GM13977 (cell line): Measurements from ENCODE around the gene STARD3.

Experiments
- DNase-seq: peaks from one replicate; pipeline ENCODE4 v3.0.0; 2012; ENCODE audit warnings: low spot score
- in situ Hi-C: fragments of 300-500 bp; cut with MboI; formaldehyde crosslinking; loops from one replicate; pipeline ENCODE4 v1.12.0; 2022; ENCODE audit warnings: low sequenced_read_pairs, low pct_unique_long_range_greater_than_20kb, mixed read lengths, inconsistent platforms; ENCODE audit not compliant: unreplicated experiment
- TF ChIP-seq, protein P1 (sequence below): IDR thresholded peaks from 2 replicates; pipeline ENCODE4 v1.5.1; 2012; ENCODE audit warnings: mild to moderate bottlenecking, control low read depth; ENCODE audit not compliant: insufficient read depth; ENCODE audit errors: extremely low read depth, missing control alignments

The STARD3 gene

DNA sequence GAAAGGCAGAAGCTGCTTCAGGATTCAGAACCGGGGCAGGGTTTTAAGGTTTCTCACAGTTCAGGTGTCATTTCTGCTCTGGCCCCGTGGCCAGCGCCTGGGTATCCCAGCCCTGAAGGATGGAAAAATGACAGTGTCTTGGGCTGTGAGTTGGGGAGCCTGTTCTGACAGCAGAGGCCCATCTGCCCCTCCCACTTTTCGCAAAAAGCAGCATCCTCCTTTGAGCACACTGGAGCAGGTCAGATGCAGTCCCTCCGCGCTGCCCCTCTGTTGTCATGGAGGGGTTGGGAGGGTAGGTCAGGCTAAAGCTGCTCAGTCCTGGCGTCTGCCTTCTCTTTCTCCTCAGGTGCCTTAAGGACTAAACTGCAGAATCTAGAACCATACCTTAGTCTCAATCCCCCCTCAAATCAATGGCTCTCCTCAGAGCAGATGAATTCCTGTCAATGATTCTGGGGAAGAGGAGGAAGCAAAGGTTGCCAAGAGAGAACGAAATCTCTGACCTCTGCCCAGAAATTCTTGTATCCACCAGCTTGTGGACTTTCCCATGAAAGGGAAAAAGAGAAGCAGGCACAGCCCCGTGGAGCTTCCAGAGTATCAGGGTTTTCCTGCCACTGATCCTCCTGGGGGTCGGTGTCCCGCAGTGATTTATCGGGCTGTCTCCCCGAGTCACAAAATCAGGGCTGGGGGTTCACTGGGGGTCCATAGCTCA is 36.5 kb upstream of the STARD3 start:
- TF ChIP-seq, protein P1, sequence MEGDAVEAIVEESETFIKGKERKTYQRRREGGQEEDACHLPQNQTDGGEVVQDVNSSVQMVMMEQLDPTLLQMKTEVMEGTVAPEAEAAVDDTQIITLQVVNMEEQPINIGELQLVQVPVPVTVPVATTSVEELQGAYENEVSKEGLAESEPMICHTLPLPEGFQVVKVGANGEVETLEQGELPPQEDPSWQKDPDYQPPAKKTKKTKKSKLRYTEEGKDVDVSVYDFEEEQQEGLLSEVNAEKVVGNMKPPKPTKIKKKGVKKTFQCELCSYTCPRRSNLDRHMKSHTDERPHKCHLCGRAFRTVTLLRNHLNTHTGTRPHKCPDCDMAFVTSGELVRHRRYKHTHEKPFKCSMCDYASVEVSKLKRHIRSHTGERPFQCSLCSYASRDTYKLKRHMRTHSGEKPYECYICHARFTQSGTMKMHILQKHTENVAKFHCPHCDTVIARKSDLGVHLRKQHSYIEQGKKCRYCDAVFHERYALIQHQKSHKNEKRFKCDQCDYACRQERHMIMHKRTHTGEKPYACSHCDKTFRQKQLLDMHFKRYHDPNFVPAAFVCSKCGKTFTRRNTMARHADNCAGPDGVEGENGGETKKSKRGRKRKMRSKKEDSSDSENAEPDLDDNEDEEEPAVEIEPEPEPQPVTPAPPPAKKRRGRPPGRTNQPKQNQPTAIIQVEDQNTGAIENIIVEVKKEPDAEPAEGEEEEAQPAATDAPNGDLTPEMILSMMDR, result no peak
- DNase-seq, result no peak
- in situ Hi-C loops, result no loop called here

DNA sequence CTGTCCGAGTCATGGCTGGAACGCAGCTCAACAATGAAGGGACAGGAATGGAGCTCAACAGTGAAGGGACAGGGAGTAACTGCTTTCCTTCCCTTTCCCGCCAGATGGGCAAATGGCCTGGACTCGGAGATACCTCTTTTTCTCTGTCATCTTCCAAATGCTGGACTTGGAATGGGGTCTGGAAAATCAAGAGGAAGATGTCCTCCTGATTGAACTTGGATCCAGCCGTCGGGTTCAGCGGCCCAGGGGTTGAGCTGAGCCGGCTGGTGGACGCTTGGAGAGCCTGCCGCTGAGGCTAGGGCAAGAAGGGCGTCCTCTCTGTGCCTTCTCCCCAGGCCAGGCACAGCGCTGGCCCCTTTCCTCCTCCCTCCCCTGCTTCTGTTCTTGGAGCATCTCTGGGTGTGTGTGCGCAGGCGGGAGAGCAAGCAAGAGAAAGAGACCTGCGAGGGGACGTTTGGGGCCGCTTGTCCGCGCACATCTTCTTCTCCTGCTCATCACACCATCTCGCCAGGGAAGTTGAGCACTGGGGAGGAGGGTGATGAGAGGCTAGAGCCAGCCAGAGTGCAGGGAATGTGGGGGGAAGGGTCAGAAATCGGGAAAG is 35.8 kb upstream of the STARD3 start:
- in situ Hi-C loops, result no loop called here
- DNase-seq, result no peak
- TF ChIP-seq, protein P1, result no peak

- in situ Hi-C loops, result no loop called here
- DNase-seq, result no peak
- TF ChIP-seq, protein P1, result no peak
Observed at GRCh38 chr17:39601758-39602532, 35.0 kb upstream of the STARD3 start.

DNA sequence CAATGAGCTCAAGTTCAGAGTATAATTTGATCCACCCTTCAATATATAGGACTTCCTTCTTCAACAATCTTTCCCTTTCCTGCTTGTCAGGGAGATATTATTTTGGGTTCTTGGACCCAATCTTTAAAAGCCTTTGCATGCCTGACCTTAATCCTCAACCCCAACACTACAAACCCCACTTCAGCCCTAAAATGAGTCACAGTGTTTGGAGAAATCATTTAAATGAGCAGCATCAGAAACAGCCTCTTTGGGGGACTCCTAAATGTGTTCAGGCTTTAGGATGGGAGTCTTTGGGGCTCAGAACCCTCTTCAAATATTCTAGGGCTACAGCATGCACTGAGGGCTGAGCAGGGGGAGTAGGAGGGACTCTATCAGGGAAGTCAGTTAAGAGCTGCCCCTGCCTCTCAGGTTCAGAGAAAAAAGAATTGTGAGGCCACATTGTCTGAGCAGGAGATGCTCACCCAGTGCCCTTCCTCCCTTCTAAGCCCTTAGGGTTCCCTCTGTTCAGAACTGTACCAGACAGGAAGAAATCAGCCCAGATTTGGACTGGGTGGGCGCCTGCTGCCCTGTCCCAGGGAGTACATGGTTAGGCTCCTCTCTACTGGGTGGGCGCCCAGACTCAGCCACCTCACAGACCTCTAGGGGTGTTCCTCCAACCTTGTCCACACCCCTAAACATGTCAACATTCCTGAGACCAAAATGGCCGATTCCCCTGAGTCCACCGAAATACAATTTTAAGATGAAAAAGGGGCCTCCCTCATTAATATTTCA is 34.2 kb upstream of the STARD3 start:
- in situ Hi-C loops, result no loop called here
- no peak for DNase-seq
- TF ChIP-seq, protein P1, result no peak

DNA sequence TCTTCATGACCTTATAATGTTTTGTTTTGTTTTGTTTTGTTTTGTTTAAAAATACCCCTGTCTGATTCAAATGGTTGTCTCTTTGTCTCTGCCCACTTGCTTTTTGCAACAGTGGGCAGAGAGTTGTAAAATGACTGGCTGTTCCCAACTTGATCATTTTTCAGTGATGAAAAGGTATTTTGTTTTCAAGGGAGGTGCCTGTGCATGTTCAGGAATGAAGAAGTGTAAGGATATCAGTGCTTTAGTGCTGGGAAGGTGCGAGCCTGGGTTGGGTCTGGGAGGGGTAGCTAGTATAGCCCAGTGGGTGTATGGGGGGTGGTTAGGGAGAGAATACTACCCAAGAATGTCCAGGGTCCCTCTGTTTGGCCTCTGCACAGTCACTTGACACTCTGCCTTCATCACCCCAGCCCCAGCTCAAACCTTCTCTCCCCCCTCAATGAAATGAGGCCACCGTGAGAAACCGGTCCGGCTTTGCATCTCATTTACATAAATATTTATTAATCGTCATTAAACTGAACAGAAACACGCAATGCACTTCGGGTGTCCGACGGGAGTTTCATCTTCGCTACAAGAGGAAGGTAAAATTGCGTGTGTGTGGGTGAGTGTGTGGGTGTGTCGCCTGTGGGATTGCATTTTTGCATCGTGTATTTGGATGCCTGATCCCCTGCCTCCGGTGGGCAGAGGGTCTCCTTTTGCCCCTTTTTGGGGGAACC is 33.5 kb upstream of the STARD3 start:
- no peak for DNase-seq
- TF ChIP-seq, protein P1, result no peak
- in situ Hi-C loops, result no loop called here

DNA sequence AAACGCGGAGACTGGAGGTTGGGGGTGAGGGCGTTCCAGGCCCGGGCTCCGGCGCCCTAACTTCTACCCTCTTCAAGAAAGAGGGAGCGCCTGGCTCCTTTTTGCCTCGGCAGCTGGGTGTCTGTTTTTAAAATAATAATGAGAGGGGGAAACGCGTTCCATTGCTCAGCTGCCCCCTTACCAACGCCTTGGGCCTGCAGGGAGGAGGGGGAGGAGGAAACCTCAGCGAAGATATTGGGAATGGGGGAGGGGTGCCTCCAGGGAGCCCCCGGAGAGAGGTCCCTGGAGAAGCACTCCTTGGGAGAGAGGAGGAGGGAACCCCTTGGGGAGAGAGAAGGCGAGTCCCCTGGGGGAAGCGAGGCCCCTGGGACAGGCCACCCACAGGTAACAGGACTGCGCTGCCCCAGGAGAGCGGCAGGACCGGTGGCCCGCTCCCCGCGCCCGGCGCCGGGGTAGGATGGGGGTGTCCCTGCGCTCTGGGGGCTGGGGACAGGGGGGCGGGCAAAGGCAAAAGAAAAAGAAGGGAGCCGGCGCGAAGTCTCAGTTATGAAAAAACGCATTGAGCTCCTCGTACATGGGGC is 31.9 kb upstream of the STARD3 start:
- no peak for DNase-seq
- TF ChIP-seq, protein P1, result no peak
- in situ Hi-C loops, result no loop called here
